ENCODE data around the gene MRPL23. TPM values are rescaled to one million over a fixed set of nuclear protein-coding genes. Genes with fewer than 3 reads are reported as not detected.

MRPL23 gene
- total and polyA plus RNA-seq, 2 of the 13 experiments (the other 11 are each of a cell fraction or from before 2014, with no cell fraction given), result 67.8 to 123 TPM

GRCh38 chr11:1912289-1912878 lies 34.7 kb upstream of the MRPL23 start:
- ChIA-PET CTCF (ENCODE audit: low intra/inter-chr PET ratio, low total read pairs) (no interaction called here), POLR2A (no interaction called here)
- Histone ChIP-seq H3K36me3 (replicated peaks in 1 of 2; ENCODE audit: control insufficient read depth in 1 of 2, insufficient read depth in 2 of 2, low read length in 2 of 2) (no peaks in the 10 kb centered on the region), H3K9ac (ENCODE audit: insufficient read depth, low read depth, low read length) (no peak overlapping the region), H3K4me1 (ENCODE audit: insufficient read depth, low read length) (no peaks in the 10 kb centered on the region), H2AFZ (ENCODE audit: low read length) (no peak overlapping the region), H3K9me3 (ENCODE audit: low read length) (no peaks in the 10 kb centered on the region), H3K4me2 (ENCODE audit: low read depth, low read length) (no peak overlapping the region), H3K27me3 (ENCODE audit: control insufficient read depth in 1 of 2, insufficient read depth in 2 of 2, low read length in 2 of 2) (peaks cover 5 to 26% of the 10 kb centered on the region in 2 experiments; a peak in 4 of 5 replicates), H3K79me2 (ENCODE audit: insufficient read depth, low read length) (no peaks in the 10 kb centered on the region), H4K20me1 (ENCODE audit: insufficient read depth, low read length) (no peaks in the 10 kb centered on the region), H3K4me3 (replicated peaks in 1 of 3; ENCODE audit: insufficient read depth in 1 of 3, low read depth in 2 of 3, low read length in 3 of 3) (no peak overlapping the region), H3K27ac (ENCODE audit: extremely low read length, insufficient read depth, low read length) (no peak overlapping the region)
- intact Hi-C loops (cut with micrococcal nuclease; ENCODE audit: unreplicated experiment) (no loop called here), in situ Hi-C loops (cut with HindIII; ENCODE audit: extremely low pct_ligation_motif_present, low pct_unique_long_range_greater_than_20kb) (no loop called here)
- FAIRE-seq (no peak), DNase-seq (ENCODE audit: low spot score) (no peak), ATAC-seq (no peak)
- no TSS peak for BruUV-seq (replicated peaks)
- WGBS (ENCODE audit: low lambda C conversion rate), result 68% methylated on average over 13 of the region's 13 CpGs
- TF ChIP-seq ZNF672 (CRISPR knock-in tag; IDR thresholded peaks at IDR 0.05) (no peak), MAFK (conservative IDR thresholded peaks at IDR 0.05 in 1 of 2, IDR thresholded peaks at IDR 0.05 in 1 of 2; ENCODE audit: low read length in 2 of 2) (peak in 1 of 2 experiments; percentile 44; a peak in 2 of 4 replicates)

- DNase-seq (ENCODE audit: low spot score), result no peak
- H3K27ac ChIP-seq (ENCODE audit: extremely low read length, insufficient read depth, low read length), result no peak overlapping the region
- 34% methylated on average over 26 of the region's 31 CpGs for WGBS (ENCODE audit: low lambda C conversion rate)
- no peak overlapping the region for H3K9ac ChIP-seq (ENCODE audit: insufficient read depth, low read depth, low read length)
- no peaks in the 10 kb centered on the region for H3K4me1 ChIP-seq (ENCODE audit: insufficient read depth, low read length)
- POLR2A ChIA-PET, result no interaction called here
- peaks cover 6 to 25% of the 10 kb centered on the region in 2 experiments; a peak in 4 of 5 replicates for H3K27me3 ChIP-seq (ENCODE audit: control insufficient read depth in 1 of 2, insufficient read depth in 2 of 2, low read length in 2 of 2)
- FAIRE-seq, result no peak
- no peaks in the 10 kb centered on the region for H3K9me3 ChIP-seq (ENCODE audit: low read length)
- H4K20me1 ChIP-seq (ENCODE audit: insufficient read depth, low read length), result no peaks in the 10 kb centered on the region
- no peaks in the 10 kb centered on the region for H3K79me2 ChIP-seq (ENCODE audit: insufficient read depth, low read length)
- H3K4me2 ChIP-seq (ENCODE audit: low read depth, low read length), result no peak overlapping the region
- no TSS peak for BruUV-seq (replicated peaks)
- ATAC-seq, result no peak
- CTCF ChIA-PET (ENCODE audit: low intra/inter-chr PET ratio, low total read pairs), result no interaction called here
- intact Hi-C loops (cut with micrococcal nuclease; ENCODE audit: unreplicated experiment) (no loop called here), in situ Hi-C loops (cut with HindIII; ENCODE audit: extremely low pct_ligation_motif_present, low pct_unique_long_range_greater_than_20kb) (no loop called here)
- no peaks in the 10 kb centered on the region for H3K36me3 ChIP-seq (replicated peaks in 1 of 2; ENCODE audit: control insufficient read depth in 1 of 2, insufficient read depth in 2 of 2, low read length in 2 of 2)
- H3K4me3 ChIP-seq (replicated peaks in 1 of 3; ENCODE audit: insufficient read depth in 1 of 3, low read depth in 2 of 3, low read length in 3 of 3), result no peak overlapping the region
- H2AFZ ChIP-seq (ENCODE audit: low read length), result no peak overlapping the region
- TF ChIP-seq REST (IDR thresholded peaks at IDR 0.05; ENCODE audit: borderline replicate concordance in 1 of 2, low read depth in 1 of 2, low read length in 2 of 2) (no peak), SMARCC2 (IDR thresholded peaks at IDR 0.05) (no peak), ETV5 (CRISPR knock-in tag; IDR thresholded peaks at IDR 0.05; ENCODE audit: borderline replicate concordance) (no peak), ZSCAN22 (CRISPR knock-in tag; IDR thresholded peaks at IDR 0.05) (no peak), SIN3A (IDR thresholded peaks at IDR 0.05; ENCODE audit: borderline replicate concordance, low read depth, low read length) (no peak), SP1 (IDR thresholded peaks at IDR 0.05) (no peak), SP1 (CRISPR knock-in tag; IDR thresholded peaks at IDR 0.05) (no peak), ZNF451 (CRISPR knock-in tag; IDR thresholded peaks at IDR 0.05) (no peak), NFATC3 (CRISPR knock-in tag; IDR thresholded peaks at IDR 0.05) (no peak), ATF5 (CRISPR knock-in tag; IDR thresholded peaks at IDR 0.05; ENCODE audit: low read depth) (no peak), ZFX (CRISPR knock-in tag; IDR thresholded peaks at IDR 0.05; ENCODE audit: low read depth) (no peak), ZZZ3 (CRISPR knock-in tag; IDR thresholded peaks at IDR 0.05; ENCODE audit: borderline replicate concordance) (no peak)
Measured at GRCh38 chr11:1913271-1914060, 33.7 kb upstream of the MRPL23 start.

Data from HepG2 (cell line).